ENCODE results near the gene ARHGEF40. TPM values are rescaled to one million over a fixed set of nuclear protein-coding genes. Genes with fewer than 3 reads are reported as not detected.

ARHGEF40 gene
- total RNA-seq, 1 donor from 2014 or later: not detected

- Mint-ChIP-seq H3K4me1 (ENCODE audit: low read depth) (no peaks in the 10 kb centered on the region), H3K27ac (no peak overlapping the region), H3K27me3 (ENCODE audit: insufficient read depth) (peaks cover 11% of the 10 kb centered on the region), H3K36me3 (ENCODE audit: low read depth) (no peaks in the 10 kb centered on the region), H3K4me3 (no peak overlapping the region), H3K9me3 (no peaks in the 10 kb centered on the region)
- intact Hi-C loops (cut with micrococcal nuclease): no loop called here
- DNase-seq (ENCODE audit: low spot score): no peak
Observed at GRCh38 chr14:21113369-21113768, 43.3 kb downstream of the ARHGEF40 start.

GRCh38 chr14:21118933-21119332, 48.8 kb downstream of the ARHGEF40 start:
- Mint-ChIP-seq H3K9me3 (no peaks in the 10 kb centered on the region), H3K4me3 (no peak overlapping the region), H3K27me3 (ENCODE audit: insufficient read depth) (peaks cover 19% of the 10 kb centered on the region), H3K36me3 (ENCODE audit: low read depth) (no peaks in the 10 kb centered on the region), H3K4me1 (ENCODE audit: low read depth) (peaks cover 5% of the 10 kb centered on the region), H3K27ac (no peak overlapping the region)
- intact Hi-C loops (cut with micrococcal nuclease): no loop called here
- no peak for DNase-seq (ENCODE audit: low spot score)

GRCh38 chr14:21120686-21121085, 50.6 kb downstream of the ARHGEF40 start:
- no peak overlapping the region for H3K27ac Mint-ChIP-seq
- intact Hi-C loops (cut with micrococcal nuclease): no loop called here
- no peaks in the 10 kb centered on the region for H3K36me3 Mint-ChIP-seq (ENCODE audit: low read depth)
- H3K9me3 Mint-ChIP-seq: peaks cover 3% of the 10 kb centered on the region
- H3K4me1 Mint-ChIP-seq (ENCODE audit: low read depth): peaks cover 5% of the 10 kb centered on the region
- no peak overlapping the region for H3K4me3 Mint-ChIP-seq
- DNase-seq (ENCODE audit: low spot score): no peak
- H3K27me3 Mint-ChIP-seq (ENCODE audit: insufficient read depth): peaks cover 24% of the 10 kb centered on the region

GRCh38 chr14:21121122-21121521, 51.0 kb downstream of the ARHGEF40 start:
- DNase-seq (ENCODE audit: low spot score): no peak
- H3K4me3 Mint-ChIP-seq: no peak overlapping the region
- peaks cover 3% of the 10 kb centered on the region for H3K9me3 Mint-ChIP-seq
- H3K27ac Mint-ChIP-seq: no peak overlapping the region
- intact Hi-C loops (cut with micrococcal nuclease): no loop called here
- H3K4me1 Mint-ChIP-seq (ENCODE audit: low read depth): peaks cover 5% of the 10 kb centered on the region
- no peaks in the 10 kb centered on the region for H3K36me3 Mint-ChIP-seq (ENCODE audit: low read depth)
- H3K27me3 Mint-ChIP-seq (ENCODE audit: insufficient read depth): peaks cover 25% of the 10 kb centered on the region

- H3K9me3 Mint-ChIP-seq: peaks cover 3% of the 10 kb centered on the region
- H3K4me3 Mint-ChIP-seq: no peak overlapping the region
- H3K27me3 Mint-ChIP-seq (ENCODE audit: insufficient read depth): peaks cover 26% of the 10 kb centered on the region
- H3K27ac Mint-ChIP-seq: no peak overlapping the region
- no peak for DNase-seq (ENCODE audit: low spot score)
- H3K36me3 Mint-ChIP-seq (ENCODE audit: low read depth): no peaks in the 10 kb centered on the region
- intact Hi-C loops (cut with micrococcal nuclease): no loop called here
- H3K4me1 Mint-ChIP-seq (ENCODE audit: low read depth): peaks cover 5% of the 10 kb centered on the region
Observed at GRCh38 chr14:21123429-21123828, 53.3 kb downstream of the ARHGEF40 start.

- Mint-ChIP-seq H3K27ac (no peak overlapping the region), H3K4me1 (ENCODE audit: low read depth) (no peaks in the 10 kb centered on the region), H3K9me3 (no peaks in the 10 kb centered on the region), H3K36me3 (ENCODE audit: low read depth) (no peaks in the 10 kb centered on the region), H3K27me3 (ENCODE audit: insufficient read depth) (peaks cover 7% of the 10 kb centered on the region), H3K4me3 (no peak overlapping the region)
- no peak for DNase-seq (ENCODE audit: low spot score)
- intact Hi-C loops (cut with micrococcal nuclease): no loop called here
Observed at GRCh38 chr14:21133901-21134300, 63.8 kb downstream of the ARHGEF40 start.

- intact Hi-C loops (cut with micrococcal nuclease): loop anchor here (1.0 kb wide), 1 partner anchor 421 kb away; no protein-coding TSS in a partner anchor
Observed at GRCh38 chr14:21136024-21136423, 65.9 kb downstream of the ARHGEF40 start.

More at GRCh38 chr14:21136024-21136423, 65.9 kb downstream of the ARHGEF40 start:
- H3K36me3 Mint-ChIP-seq (ENCODE audit: low read depth): no peaks in the 10 kb centered on the region
- H3K4me1 Mint-ChIP-seq (ENCODE audit: low read depth): no peaks in the 10 kb centered on the region
- no peak overlapping the region for H3K27ac Mint-ChIP-seq
- no peaks in the 10 kb centered on the region for H3K9me3 Mint-ChIP-seq
- H3K27me3 Mint-ChIP-seq (ENCODE audit: insufficient read depth): peaks cover 5% of the 10 kb centered on the region
- no peak overlapping the region for H3K4me3 Mint-ChIP-seq
- no peak for DNase-seq (ENCODE audit: low spot score)

Other genes with a start within 250 kb of the ARHGEF40 start
- not detected in 2 replicates for gene RNASE3, start 178.9 kb upstream of the ARHGEF40 start, total RNA-seq
- not detected in 2 replicates for gene RNASE2, start 114.8 kb upstream of the ARHGEF40 start, total RNA-seq
- gene METTL17, start 80.3 kb upstream of the ARHGEF40 start, total RNA-seq: 96.1 and 100 TPM in 2 replicates
- gene SLC39A2, start 71.0 kb upstream of the ARHGEF40 start, total RNA-seq: 0.24 and 0.36 TPM in 2 replicates
- gene NDRG2, start 45.2 kb upstream of the ARHGEF40 start, total RNA-seq: 1.5 and 1.6 TPM in 2 replicates
- gene TPPP2, start 40.1 kb upstream of the ARHGEF40 start, total RNA-seq: not detected in 2 replicates
- gene RNASE13, start 35.5 kb upstream of the ARHGEF40 start, total RNA-seq: not detected in 2 replicates
- gene RNASE7, start 27.9 kb upstream of the ARHGEF40 start, total RNA-seq: not detected in 2 replicates
- not detected in 2 replicates for gene RNASE8, start 12.5 kb upstream of the ARHGEF40 start, total RNA-seq
- gene ZNF219, start 28.4 kb downstream of the ARHGEF40 start, total RNA-seq: 8.2 and 8.3 TPM in 2 replicates
- not detected in 2 replicates for gene TMEM253, start 30.8 kb downstream of the ARHGEF40 start, total RNA-seq
- gene OR5AU1, start 85.8 kb downstream of the ARHGEF40 start, total RNA-seq: not detected in 2 replicates
- gene HNRNPC, start 199.1 kb downstream of the ARHGEF40 start, total RNA-seq: 958 and 976 TPM in 2 replicates
- gene RPGRIP1, start 209.8 kb downstream of the ARHGEF40 start, total RNA-seq: not detected in 2 replicates

All from activated T-helper 1 cell treated with anti-CD3 and anti-CD28 coated beads, Interleukin-12 subunit alpha, Interleukin-12 subunit beta, Interleukin-2, Interleukin-4 antibody, amounts not matched to agents 30 ng/mL and 10 ng/mL and 1 ng/mL, durations not matched to agents 14 hours and 24 hours and 36 hours (primary cell).